ENCODE results near the gene TSPAN31.

The TSPAN31 gene

GRCh38 chr12:57752668-57753000 is 7.8 kb downstream of the TSPAN31 start:
- no peak for DNase-seq (ENCODE audit: low spot score)

DNA sequence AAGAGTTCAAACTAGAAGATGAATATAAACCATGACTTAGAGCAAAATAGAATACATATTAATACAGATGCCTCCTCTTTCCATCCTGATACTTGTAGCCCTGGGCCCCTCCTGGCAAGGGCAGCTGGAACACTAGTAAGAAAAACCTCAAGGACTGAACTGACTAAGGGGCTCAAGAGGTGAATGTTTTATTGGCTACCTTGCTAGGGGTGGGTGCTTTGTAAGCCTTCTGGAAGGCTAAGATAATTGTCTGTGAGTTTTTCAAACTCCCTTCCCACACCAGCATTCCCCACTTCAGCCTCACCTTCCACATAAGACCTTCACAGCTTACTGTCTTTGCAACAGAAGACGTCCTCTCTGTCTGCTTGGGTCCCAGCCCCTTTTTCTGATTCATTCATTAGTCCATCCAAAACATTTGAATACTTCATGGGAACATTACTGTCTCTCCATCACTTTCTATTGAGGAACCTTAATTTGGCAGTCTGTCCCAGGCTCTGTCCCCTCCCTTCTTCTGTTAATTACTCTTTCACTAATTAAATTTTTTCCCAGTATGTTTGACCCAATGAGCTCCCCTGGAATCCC is 9.0 kb downstream of the TSPAN31 start:
- no peak for DNase-seq (ENCODE audit: low spot score)

DNA sequence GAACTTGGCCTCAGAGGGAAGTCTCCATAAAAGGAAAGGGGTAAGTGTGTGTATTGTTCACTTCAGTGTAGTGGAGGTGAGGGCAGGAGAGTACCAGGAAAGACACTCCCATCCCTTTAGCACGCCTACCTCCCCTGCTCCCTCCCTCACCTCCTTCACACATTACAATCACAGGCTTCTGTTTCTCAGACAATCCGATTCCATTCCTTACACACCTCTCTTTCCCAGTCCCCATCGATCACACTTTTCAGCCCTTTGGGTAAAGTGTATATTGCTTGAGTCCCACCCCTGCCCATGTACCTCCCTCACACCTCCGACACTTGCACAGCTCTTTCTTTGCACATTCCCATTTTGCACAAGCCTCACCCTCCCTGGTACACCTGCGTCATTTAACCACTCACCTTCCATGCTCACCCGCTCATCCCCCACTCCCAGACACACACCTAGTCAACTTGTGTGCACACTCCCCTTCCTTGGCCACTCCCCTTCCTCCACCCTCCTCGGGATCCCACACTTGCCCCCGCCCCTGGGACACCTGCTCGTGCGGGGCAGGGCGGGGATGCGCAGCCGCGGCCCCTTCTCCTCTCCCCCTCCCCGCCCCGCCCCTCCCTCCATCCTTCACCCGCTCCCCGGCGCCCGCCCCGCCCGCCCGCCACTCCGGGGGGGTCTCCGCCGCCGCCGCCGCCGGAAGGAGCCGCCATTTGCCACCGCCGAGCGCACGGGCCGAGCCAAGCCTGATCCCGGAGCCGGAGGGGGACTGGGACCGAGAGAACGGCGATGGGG is 9.8 kb downstream of the TSPAN31 start, which contains the start of gene MARCHF9:
Gene MARCHF9, plus strand, starts transcription at position 693 of the 783 bp plus-strand sequence. CDS start 426 bp downstream, outside the sequence.
- peak; percentile 88 for DNase-seq (ENCODE audit: low spot score)

GRCh38 chr12:57755194-57755453 is 10.3 kb downstream of the TSPAN31 start:
- no peak for DNase-seq (ENCODE audit: low spot score)

DNA sequence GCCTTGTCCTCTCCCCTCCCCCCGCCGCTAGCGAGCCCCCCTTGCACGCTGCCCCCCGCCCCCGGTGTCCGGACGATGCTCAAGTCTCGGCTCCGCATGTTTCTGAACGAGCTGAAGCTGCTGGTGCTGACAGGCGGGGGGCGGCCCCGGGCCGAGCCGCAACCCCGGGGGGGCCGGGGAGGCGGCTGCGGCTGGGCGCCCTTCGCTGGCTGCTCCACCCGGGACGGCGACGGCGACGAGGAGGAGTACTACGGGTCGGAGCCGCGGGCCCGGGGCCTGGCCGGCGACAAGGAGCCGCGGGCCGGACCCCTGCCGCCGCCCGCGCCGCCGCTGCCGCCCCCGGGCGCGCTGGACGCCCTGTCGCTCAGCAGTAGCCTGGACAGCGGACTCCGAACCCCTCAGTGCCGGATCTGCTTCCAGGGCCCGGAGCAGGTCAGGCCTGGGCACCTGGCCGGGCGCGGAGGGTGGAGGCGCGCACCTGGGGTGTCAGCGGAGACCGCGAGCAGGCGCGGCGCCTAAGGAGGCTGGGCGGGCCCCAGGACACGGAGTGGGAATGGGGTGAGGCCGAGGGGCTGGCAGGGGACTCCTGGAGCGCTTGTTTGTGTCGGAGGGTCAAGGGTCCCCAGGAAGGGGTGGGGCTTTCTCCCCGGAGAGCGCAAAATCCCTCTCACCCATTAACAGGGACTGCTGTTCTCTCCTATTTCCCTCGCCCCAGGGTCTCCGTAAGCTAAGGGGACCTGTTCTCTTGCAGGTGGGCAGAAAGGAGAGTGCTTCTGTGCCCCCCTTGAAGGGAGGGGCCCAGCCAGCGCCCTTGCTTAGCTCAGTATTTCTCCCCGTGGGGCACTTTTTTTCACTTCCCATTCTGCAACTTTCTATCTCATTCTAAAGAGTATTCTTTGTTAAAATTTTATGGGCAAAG is 10.9 kb downstream of the TSPAN31 start:
- DNase-seq (ENCODE audit: low spot score) = peak; percentile 57

- DNase-seq (ENCODE audit: low spot score) = peak; percentile 82
Observed at GRCh38 chr12:57756406-57757341, 11.8 kb downstream of the TSPAN31 start.

DNA sequence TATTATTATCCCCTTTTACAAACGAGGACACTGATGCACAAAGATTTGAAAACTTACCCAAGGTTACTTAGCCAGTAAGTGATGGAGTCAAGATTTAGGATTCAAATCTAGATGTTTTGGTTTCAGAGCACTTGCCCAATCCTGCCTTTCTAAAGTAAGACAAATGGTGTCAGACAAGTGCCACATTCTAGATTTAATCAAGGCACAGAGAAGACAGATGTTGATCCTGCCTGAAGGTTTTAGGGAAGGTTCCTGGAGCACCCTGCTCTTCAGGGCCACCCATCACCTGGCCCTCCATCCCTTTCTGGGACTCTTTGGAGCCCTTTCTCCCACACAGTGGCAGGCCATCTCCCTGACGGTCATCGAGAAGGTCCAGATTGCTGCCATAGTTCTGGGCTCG is 12.9 kb downstream of the TSPAN31 start:
- no peak for DNase-seq (ENCODE audit: low spot score)

- DNase-seq (ENCODE audit: low spot score) = no peak
Observed at GRCh38 chr12:57758552-57759359, 13.9 kb downstream of the TSPAN31 start.

DNA sequence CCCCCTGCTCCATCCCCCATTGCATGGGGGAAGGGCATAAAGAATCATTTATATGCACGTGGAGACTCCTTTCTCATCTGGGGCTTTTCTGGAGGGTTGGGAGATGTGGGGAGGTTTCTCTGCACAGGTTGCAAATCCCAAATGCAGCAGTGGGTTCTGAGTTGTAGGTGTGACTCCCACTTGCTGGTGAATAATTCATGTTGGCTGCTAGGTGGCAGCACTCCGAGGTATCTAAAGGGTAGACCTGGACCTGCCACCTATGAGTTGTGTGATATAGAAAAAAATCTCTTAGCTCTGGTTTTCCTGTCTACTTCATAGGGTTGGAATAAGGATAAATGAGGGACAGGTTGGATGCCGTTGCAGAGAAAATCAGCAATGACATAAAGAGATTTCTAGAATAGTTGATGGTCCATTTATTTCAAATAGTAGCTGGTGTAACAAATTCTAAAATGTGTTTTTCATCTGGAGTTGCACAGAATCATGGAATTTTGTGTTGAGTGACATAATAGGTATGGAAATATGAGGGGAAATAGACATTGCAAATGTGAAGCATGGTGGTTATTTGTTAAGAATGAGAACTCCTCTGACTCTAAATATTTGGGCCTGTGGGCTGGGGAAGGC is 14.6 kb downstream of the TSPAN31 start:
- DNase-seq (ENCODE audit: low spot score) = peak; percentile 68

GRCh38 chr12:57760347-57760982 is 15.6 kb downstream of the TSPAN31 start:
- DNase-seq (ENCODE audit: low spot score) = no peak

DNA sequence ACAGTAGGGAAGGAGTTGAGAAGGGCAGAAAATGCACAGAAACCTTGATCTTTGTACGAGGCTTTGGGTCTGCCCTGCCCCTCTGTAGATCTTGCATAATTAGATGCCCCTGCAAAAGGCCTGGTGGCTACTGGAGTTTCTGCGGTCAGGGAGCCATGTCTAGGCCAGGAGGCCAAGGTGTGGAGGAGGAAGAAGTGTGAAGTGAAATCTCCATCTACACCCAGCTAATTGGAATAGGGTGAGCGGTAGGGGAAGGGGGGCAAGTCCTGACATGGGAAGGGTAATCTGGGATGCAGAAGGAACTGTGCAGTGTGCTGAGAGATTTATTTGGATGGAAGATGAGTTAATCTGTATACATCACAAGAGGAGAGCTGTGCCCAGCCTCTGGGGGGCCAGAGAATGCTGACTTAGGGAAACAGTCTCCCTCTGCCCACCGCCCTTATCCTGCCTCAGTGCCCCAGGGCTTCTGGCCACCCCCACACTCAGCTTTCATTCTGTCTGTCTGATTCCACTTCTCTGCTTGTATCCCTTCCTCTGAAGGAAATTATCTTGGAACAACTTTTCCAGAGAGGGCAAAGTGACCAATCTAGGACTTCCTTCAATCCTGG is 16.7 kb downstream of the TSPAN31 start:
- DNase-seq (ENCODE audit: low spot score) = no peak

DNA sequence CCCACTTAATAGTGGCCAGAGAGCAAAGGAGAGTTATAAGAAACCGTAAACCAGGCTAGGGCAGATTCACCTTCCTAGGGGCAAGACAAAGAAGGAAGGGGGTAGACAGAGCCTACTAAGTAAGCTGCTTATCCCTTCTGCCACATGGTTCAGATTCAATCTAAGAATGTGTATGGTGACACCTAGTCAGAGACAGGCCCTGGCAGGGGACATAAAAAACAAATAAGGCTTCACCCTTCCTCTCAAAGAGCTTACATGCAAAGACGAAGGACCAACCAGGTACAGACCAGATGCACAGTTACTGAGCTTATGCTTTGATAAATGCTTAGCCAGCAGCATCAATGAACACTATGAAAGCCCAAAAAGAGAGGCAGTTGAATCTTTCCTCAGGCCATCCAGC is 17.6 kb downstream of the TSPAN31 start:
- no peak for DNase-seq (ENCODE audit: low spot score)

DNA sequence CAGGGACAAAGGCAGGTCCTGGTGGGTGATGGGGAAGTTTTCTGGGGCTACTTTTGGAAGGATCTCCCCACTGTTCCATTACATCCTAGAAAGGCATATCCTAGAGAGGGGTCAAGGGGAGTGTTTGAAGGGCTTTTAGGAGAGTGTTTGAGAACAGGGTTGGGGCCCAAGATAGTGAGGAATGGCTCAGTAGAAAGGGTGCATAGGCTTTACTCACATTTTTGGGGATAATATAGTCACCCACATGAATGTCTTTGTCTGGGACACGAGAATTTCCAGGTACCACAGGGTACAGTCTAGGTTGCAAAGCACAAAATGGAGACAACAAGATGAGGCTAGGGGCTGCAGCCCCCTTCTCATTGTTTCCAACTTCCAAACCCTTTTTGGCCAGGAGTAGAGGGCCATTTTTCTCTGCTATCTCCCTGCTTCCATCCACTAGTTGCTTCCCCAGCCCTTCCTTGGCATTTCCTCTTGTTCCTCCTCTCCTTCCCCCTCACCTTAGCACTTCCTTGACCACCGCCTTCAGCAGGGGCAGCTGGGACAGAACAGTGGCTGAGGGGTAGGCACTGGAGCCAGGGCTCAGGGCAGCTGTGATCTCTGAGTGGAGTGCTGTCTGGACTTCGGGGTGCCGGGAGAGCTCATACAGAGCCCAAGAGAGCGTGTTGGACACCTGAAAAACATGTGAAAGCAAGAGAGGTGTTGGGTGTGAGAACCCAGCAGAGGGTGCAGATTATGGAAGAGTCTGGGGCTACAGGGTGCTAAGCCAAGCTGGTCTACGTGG is 19.2 kb downstream of the TSPAN31 start:
- no peak for DNase-seq (ENCODE audit: low spot score)

- DNase-seq (ENCODE audit: low spot score) = no peak
Observed at GRCh38 chr12:57764662-57765002, 19.8 kb downstream of the TSPAN31 start.

DNA sequence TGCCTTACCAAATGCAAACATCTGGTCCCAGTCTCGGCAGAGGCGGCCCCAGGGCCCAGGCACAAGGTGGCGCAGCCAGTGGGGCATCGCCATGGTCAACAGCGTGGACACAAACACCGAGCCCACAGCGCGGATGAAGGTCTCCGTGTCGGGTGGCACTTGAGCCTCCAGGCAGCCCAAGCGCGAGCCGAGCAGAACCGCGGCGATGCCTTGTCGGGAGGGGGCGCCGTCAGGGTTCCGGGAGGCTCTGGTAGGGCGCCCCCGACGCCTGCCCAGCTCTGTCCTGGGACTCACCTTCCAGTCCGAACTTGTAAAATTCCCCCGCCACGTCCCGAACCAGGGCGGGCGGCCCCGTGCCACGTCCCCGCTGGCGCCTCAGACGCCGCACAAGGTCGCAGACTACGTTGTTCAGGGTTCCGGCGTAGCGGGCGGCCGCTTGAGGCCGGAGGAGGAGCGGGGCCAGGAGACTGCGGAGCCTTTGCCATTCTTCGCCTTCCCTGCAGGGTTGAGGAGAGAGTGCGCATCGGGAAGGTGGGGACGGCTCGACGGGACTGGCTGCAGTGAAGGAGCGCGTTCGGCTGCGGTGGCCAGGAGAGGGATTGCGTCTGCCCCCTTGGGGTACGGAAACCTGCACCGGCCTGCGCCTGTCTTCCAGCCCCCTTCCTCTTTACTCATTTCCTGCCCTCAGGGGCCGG is 20.3 kb downstream of the TSPAN31 start:
- no peak for DNase-seq (ENCODE audit: low spot score)

DNA sequence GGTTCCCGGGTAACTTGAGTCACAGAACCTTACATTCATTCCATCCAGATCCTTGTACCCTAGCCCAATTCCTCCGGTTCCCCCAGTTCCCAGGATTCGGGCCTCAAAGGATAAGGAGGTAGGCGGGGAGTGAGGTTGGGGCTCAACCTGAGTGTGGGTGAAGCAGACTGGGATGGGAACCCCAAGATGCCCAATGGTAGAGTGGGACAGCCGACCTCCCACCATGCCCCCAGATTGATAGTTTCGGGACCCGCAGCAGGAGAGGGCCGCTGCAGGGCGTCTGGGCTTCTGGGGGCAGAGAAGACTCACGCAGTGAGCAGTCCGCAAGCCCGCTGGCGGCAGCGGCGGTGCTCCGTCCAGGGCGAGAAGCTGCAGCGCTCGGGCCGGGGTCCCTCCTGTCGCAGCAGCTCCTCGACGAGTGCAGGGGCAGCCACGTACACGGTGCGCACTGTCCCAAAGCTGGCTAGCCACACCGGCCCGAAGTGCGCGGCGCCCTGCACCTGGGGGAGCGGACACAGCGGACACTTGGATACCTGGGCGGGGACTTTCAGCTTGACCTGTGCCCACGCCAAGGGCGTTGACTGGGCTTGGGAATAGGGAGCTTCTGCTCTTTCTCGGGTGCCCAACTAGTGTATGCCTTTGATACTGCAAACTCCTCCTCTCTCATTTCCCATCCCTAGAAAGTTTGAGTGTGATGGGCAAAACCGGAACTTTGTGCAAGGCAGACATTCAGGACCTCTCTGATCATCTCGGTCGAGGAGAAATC is 21.0 kb downstream of the TSPAN31 start:
- DNase-seq (ENCODE audit: low spot score) = no peak

- no peak for DNase-seq (ENCODE audit: low spot score)
Observed at GRCh38 chr12:57766464-57767304, 21.8 kb downstream of the TSPAN31 start, which contains the start of gene CYP27B1. CYP27B1 (minus strand) TSS chr12:57767078; CDS start chr12:57767041, 37 bp downstream.
